GM18526 (cell line): ENCODE data around the gene ZFPM1.

Experiments used
- POLR2A ChIP-seq: IDR thresholded peaks from 3 replicates; pipeline ENCODE4 v1.6.1; 2011; ENCODE audit not compliant: insufficient read length; ENCODE audit errors: extremely low read depth

Gene ZFPM1

GRCh38 chr16:88414521-88415380, 38.3 kb upstream of the ZFPM1 start:
- no peak for TF ChIP-seq POLR2A

GRCh38 chr16:88415381-88415705, 37.7 kb upstream of the ZFPM1 start:
- TF ChIP-seq POLR2A = no peak

- TF ChIP-seq POLR2A = no peak
Measured at GRCh38 chr16:88415713-88416323, 37.3 kb upstream of the ZFPM1 start.

- TF ChIP-seq POLR2A = no peak
Measured at GRCh38 chr16:88416686-88417085, 36.4 kb upstream of the ZFPM1 start.

- no peak for TF ChIP-seq POLR2A
Measured at GRCh38 chr16:88417684-88418476, 35.2 kb upstream of the ZFPM1 start.

- TF ChIP-seq POLR2A = no peak
Measured at GRCh38 chr16:88418869-88419268, 34.2 kb upstream of the ZFPM1 start.

- TF ChIP-seq POLR2A = no peak
Measured at GRCh38 chr16:88419790-88420189, 33.3 kb upstream of the ZFPM1 start.

- TF ChIP-seq POLR2A = no peak
Measured at GRCh38 chr16:88420496-88420895, 32.6 kb upstream of the ZFPM1 start.

- TF ChIP-seq POLR2A = no peak
Measured at GRCh38 chr16:88421301-88421700, 31.8 kb upstream of the ZFPM1 start.

GRCh38 chr16:88421871-88422433, 31.1 kb upstream of the ZFPM1 start:
- no peak for TF ChIP-seq POLR2A

- TF ChIP-seq POLR2A = no peak
Measured at GRCh38 chr16:88422733-88423447, 30.2 kb upstream of the ZFPM1 start.

GRCh38 chr16:88423448-88423850, 29.6 kb upstream of the ZFPM1 start:
- no peak for TF ChIP-seq POLR2A

- TF ChIP-seq POLR2A = no peak
Measured at GRCh38 chr16:88424587-88425235, 28.4 kb upstream of the ZFPM1 start.

GRCh38 chr16:88426018-88426417, 27.1 kb upstream of the ZFPM1 start:
- TF ChIP-seq POLR2A = no peak

GRCh38 chr16:88427376-88427775, 25.7 kb upstream of the ZFPM1 start:
- no peak for TF ChIP-seq POLR2A

GRCh38 chr16:88428156-88428555, 24.9 kb upstream of the ZFPM1 start:
- TF ChIP-seq POLR2A = no peak
